ENCODE results near the gene PAK6. TPM values are rescaled to one million over a fixed set of nuclear protein-coding genes. Genes with fewer than 3 reads are reported as not detected.

Gene PAK6
- total RNA-seq, 4 donors from 2014 or later = 0.84 to 2.0 TPM; not detected in 2

DNA sequence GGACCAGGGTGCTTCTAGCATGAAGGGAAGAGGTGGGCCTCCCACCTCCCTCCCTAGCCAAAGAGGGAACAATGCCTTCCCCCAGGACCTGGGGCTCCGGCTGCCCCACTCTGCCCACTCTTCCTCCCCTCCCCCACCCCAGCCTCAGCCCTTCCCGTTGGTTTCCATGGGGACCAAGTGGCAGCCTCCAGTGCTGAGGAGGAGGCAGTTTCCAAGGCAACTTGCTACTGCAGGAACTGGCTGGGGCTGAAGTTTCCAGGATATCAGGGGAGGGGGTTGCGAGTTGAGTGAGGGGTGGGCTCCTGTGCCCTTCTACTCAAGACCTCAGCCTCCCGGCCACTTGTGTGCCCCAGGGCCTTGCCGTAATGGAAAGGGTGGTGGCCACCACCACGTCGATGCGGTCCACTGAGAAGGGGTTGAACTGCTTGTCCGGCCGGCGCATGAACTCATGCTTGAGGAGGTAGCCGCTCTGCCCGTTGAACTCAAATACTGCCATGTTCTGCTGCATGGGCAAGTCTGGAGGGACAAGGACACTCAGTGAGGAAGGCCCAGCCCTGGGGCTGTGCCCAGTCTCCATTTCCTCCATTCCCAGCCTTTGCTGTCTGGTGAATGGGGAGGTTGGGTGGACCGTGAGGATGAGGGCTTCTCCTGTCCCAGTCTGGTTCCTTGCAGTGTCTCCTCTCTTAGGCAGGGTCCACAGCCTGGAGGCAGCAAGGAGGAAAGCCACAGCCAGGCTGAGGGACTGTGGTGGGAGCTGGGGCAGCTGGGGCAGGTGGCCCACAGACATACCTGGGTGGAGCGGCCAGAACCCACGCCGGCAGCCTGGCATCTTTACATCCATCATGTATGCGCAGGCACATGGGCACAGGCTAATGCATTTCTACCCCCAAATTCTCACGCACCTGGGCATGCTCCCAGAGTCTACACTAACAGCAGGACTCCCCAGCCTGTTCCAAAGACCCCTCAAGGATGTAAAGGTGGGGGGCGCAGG is 55.3 kb downstream of the PAK6 start:
- TF ChIP-seq POLR2A (IDR thresholded peaks at IDR 0.05) (no peak), EP300 (IDR thresholded peaks at IDR 0.05) (no peak)
- TF ChIP-seq, protein P1, sequence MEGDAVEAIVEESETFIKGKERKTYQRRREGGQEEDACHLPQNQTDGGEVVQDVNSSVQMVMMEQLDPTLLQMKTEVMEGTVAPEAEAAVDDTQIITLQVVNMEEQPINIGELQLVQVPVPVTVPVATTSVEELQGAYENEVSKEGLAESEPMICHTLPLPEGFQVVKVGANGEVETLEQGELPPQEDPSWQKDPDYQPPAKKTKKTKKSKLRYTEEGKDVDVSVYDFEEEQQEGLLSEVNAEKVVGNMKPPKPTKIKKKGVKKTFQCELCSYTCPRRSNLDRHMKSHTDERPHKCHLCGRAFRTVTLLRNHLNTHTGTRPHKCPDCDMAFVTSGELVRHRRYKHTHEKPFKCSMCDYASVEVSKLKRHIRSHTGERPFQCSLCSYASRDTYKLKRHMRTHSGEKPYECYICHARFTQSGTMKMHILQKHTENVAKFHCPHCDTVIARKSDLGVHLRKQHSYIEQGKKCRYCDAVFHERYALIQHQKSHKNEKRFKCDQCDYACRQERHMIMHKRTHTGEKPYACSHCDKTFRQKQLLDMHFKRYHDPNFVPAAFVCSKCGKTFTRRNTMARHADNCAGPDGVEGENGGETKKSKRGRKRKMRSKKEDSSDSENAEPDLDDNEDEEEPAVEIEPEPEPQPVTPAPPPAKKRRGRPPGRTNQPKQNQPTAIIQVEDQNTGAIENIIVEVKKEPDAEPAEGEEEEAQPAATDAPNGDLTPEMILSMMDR (IDR thresholded peaks at IDR 0.05) = no peak
- WGBS, 2 donors = 79 to 81% methylated on average over 15 of the region's 20 CpGs
- Histone ChIP-seq H3K27me3 (peaks cover 0 to 17% of the 10 kb centered on the region in 2 donors), H3K4me3 (no peak overlapping the region), H3K9me3 (peaks cover 0 to 9% (median 0%) of the 10 kb centered on the region in 4 donors), H3K4me1 (peaks cover 0 to 14% (median 3%) of the 10 kb centered on the region in 4 donors), H3K27ac (no peak overlapping the region), H3K36me3 (peaks cover 0 to 4% (median 0%) of the 10 kb centered on the region in 3 donors)
- DNase-seq (ENCODE audit: low spot score in 2 of 2) = no peak

DNA sequence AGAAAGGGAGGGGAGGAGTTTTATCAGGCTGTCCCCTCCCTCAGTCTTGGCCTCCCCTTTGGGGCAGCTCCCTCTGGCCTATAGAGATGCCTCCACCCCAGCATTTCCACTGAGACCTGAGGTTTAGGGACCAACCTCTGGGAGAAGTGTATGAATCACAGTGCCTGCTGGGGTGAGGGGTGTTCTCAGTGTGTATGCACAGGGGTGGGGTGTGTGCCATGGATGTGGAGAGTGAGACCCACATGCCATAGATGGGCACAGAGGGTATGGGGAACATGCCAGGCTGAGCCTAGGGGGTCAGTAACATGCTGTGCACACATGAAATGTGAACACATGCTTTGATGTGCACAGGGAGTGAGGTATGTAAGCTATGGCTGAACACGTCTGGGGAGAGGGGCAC is 56.4 kb downstream of the PAK6 start:
- peaks cover 0 to 14% (median 3%) of the 10 kb centered on the region in 4 donors for H3K4me1 ChIP-seq
- H3K4me3 ChIP-seq = no peak overlapping the region
- peaks cover 0 to 5% (median 0%) of the 10 kb centered on the region in 3 donors for H3K36me3 ChIP-seq
- peaks cover 0 to 12% of the 10 kb centered on the region in 2 donors for H3K27me3 ChIP-seq
- DNase-seq (ENCODE audit: low spot score in 2 of 2) = no peak
- 90 to 94% methylated on average over 1 of the region's 1 CpG for WGBS, 2 donors
- peaks cover 0 to 20% (median 2%) of the 10 kb centered on the region in 4 donors for H3K9me3 ChIP-seq
- TF ChIP-seq POLR2A (IDR thresholded peaks at IDR 0.05) = no peak
- TF ChIP-seq, protein P1 (IDR thresholded peaks at IDR 0.05) = no peak
- TF ChIP-seq EP300 (IDR thresholded peaks at IDR 0.05) = no peak
- no peak overlapping the region for H3K27ac ChIP-seq

DNA sequence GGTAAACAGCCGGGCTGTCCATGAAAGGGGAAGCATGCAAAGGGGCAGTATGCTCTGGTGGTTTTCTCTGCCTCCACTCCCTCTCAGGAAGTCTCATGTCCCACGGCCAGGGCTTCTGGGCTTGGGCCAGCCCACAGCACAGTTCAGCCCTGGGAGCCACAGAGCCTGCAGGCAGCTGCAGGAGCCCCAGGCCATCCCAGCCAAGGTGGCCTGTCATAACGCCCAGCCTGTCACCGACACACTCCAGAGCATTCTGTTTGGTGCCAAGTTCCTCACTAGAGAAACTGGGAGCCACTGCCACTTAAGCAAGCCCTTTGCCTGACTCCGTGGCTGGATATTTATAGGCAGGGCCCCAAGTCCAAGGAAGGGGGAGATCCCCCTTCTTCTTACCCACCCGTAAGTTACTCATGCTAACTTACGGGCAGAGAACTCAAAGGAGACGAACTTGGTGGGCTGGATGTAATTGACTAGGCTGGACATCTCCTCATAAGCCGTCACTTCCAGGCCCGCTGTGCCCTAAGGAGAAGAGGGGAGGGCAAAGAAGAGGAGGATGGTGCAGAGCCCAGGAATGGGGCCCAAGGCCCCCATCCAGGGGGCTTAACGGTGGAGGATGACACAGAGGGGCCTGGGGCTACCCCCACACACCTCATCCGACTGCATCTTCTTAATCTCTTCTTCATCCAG is 57.2 kb downstream of the PAK6 start:
- peaks cover 0 to 6% (median under 1%) of the 10 kb centered on the region in 4 donors for H3K4me1 ChIP-seq
- no peak overlapping the region for H3K4me3 ChIP-seq
- WGBS, 2 donors = 61 to 64% methylated on average over 10 to 12 of the region's 12 CpGs
- TF ChIP-seq POLR2A (IDR thresholded peaks at IDR 0.05) (no peak), EP300 (IDR thresholded peaks at IDR 0.05) (no peak)
- TF ChIP-seq, protein P1 (IDR thresholded peaks at IDR 0.05) = no peak
- H3K27ac ChIP-seq = no peak overlapping the region
- peaks cover 0 to 5% (median 0%) of the 10 kb centered on the region in 3 donors for H3K36me3 ChIP-seq
- no peak for DNase-seq (ENCODE audit: low spot score in 2 of 2)
- H3K27me3 ChIP-seq = peaks cover 0 to 12% of the 10 kb centered on the region in 2 donors
- peaks cover 0 to 27% (median 2%) of the 10 kb centered on the region in 4 donors for H3K9me3 ChIP-seq

DNA sequence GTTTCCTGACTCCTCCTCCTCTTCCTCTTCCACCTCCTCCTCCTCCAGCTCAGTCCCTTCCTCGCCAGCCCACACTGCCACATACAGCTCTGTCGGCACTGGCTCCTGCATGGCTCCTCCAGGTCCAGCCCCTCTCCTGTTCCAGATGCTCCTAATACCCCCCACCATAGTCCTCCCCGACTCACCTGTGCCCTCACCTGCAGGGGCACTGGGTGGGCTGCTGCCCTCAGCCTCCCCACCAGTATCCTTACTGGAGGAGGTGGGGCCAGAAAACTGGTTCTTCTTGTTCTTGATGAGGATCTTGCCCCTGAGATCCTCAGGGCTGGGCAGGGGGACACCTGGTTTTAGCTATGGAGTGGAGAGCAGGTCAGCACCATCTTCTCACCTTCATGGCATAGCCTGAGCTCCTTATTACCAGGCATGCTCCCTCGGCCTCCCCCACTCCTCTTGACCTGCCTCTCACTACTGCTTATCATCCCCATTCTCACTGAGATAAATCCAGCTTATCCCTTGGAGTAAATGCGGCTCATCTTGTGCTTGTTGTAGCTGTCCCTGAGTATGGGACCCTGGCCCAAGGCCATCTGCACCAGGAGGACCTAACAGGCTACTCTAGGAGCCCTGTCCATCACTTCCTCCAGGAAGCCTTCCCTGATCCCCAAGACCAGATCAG is 57.8 kb downstream of the PAK6 start:
- Histone ChIP-seq H3K4me1 (no peaks in the 10 kb centered on the region), H3K4me3 (no peak overlapping the region), H3K36me3 (peaks cover 0 to 5% (median 0%) of the 10 kb centered on the region in 3 donors), H3K27ac (no peak overlapping the region), H3K9me3 (peaks cover 0 to 28% (median 2%) of the 10 kb centered on the region in 4 donors), H3K27me3 (peaks cover 0 to 7% of the 10 kb centered on the region in 2 donors)
- WGBS, 2 donors = 82 to 85% methylated on average over 5 of the region's 5 CpGs
- TF ChIP-seq POLR2A (IDR thresholded peaks at IDR 0.05) (no peak), EP300 (IDR thresholded peaks at IDR 0.05) (no peak)
- TF ChIP-seq, protein P1 (IDR thresholded peaks at IDR 0.05) = no peak
- DNase-seq (ENCODE audit: low spot score in 2 of 2) = no peak

Data from tibial nerve (tissue), 4 donors.